B cell (primary cell): ENCODE data around the gene RAD51B. TPM values are rescaled to one million over a fixed set of nuclear protein-coding genes. Genes with fewer than 3 reads are reported as not detected.

Experiments
- ATAC-seq: fragments of 200-7000 bp; cut with Tn5 transposase; one replicate; pipeline ENCODE4 v1.10.0; 2021; ENCODE audit warnings: low read depth, mild to moderate bottlenecking, moderate number of reproducible peaks, moderate library complexity
- CTCF ChIA-PET: fragments of 350-600 bp; sonication (Branson Sonifier 250); formaldehyde crosslinking; loops from one replicate; lab custom pipeline; 2021; ENCODE audit warnings: antibody characterized with exemption, inconsistent platforms; lab: Charles Lee
- POLR2A ChIA-PET: fragments of 350-600 bp; sonication (Branson Sonifier 250); formaldehyde crosslinking; loops from one replicate; lab custom pipeline; 2021; ENCODE audit warnings: antibody characterized with exemption; lab: Charles Lee
- DNase-seq: peaks from one replicate; pipeline ENCODE4 v3.0.0; 2013
- H2AFZ ChIP-seq: 2 replicates; pipeline ENCODE4 v1.6.1; 2012; ENCODE audit warnings: mild to moderate bottlenecking, low read depth, low read length; ENCODE audit not compliant: insufficient read depth, poor library complexity, severe bottlenecking
- H3K27ac ChIP-seq, 2 donors: 1 replicate in 1 of 2; 2 replicates in 1 of 2; pipeline ENCODE4 v1.5.1; 2012 to 2013; ENCODE audit warnings: low read length in 2 of 2, mild to moderate bottlenecking in 2 of 2, moderate library complexity in 1 of 2
- H3K27me3 ChIP-seq, 4 experiments: fragments of 200-600 bp in 1 of 4; sonication (generic) in 1 of 4; replicated peaks in 1 of 4; 1 replicate in 2 of 4; 2 replicates in 2 of 4; pipeline versions ENCODE4 v1.6.1 to v1.7.0; 2013 to 2016; ENCODE audit warnings: low read length in 3 of 4, mild to moderate bottlenecking in 2 of 4, mixed read lengths in 1 of 4, moderate library complexity in 1 of 4; ENCODE audit not compliant: insufficient read depth in 4 of 4, control insufficient read depth in 3 of 4; ENCODE audit errors: control extremely low read depth in 1 of 4
- H3K36me3 ChIP-seq, 2 experiments: replicated peaks in 1 of 2; 1 replicate in 1 of 2; 2 replicates in 1 of 2; pipeline versions ENCODE4 v1.6.1 to v1.7.1; 2013; ENCODE audit warnings: low read length in 1 of 2; ENCODE audit not compliant: insufficient read depth in 2 of 2, control insufficient read depth in 1 of 2; ENCODE audit errors: control extremely low read depth in 1 of 2, extremely low read depth in 1 of 2
- H3K4me1 ChIP-seq, 2 donors: fragments of 200-600 bp in 1 of 2; sonication (generic) in 1 of 2; 1 replicate in 1 of 2; 2 replicates in 1 of 2; pipeline versions ENCODE4 v1.5.1 to v1.6.1; 2013 to 2017; ENCODE audit warnings: low read length in 2 of 2; ENCODE audit not compliant: control insufficient read depth in 2 of 2, insufficient read depth in 2 of 2
- H3K4me2 ChIP-seq: replicated peaks from 2 replicates; pipeline ENCODE3; 2012; ENCODE audit warnings: mild to moderate bottlenecking, low read depth, low read length; ENCODE audit not compliant: poor library complexity, severe bottlenecking
- H3K4me3 ChIP-seq, 5 experiments: fragments of 200-600 bp in 1 of 5; sonication (generic) in 1 of 5; 1 replicate in 3 of 5; 2 replicates in 2 of 5; pipeline versions ENCODE4 v1.5.1 to v1.7.0; 2011 to 2016; ENCODE audit warnings: low read length in 4 of 5, mild to moderate bottlenecking in 4 of 5, low read depth in 2 of 5, control low read depth in 1 of 5, moderate library complexity in 1 of 5; ENCODE audit not compliant: insufficient read depth in 1 of 5; ENCODE audit errors: control extremely low read depth in 1 of 5, extremely low read depth in 1 of 5
- H3K79me2 ChIP-seq: fragments of 200-600 bp; sonication (generic); one replicate; pipeline ENCODE4 v1.6.0; 2016; ENCODE audit warnings: low read length; ENCODE audit not compliant: control insufficient read depth, insufficient read depth
- H3K9ac ChIP-seq: fragments of 200-600 bp; sonication (generic); 2 replicates; pipeline ENCODE4 v1.6.1; 2017; ENCODE audit warnings: mild to moderate bottlenecking, low read length, moderate library complexity
- H3K9me3 ChIP-seq, 3 donors: one replicate each; pipeline versions ENCODE4 v1.6.1 to v1.7.1; 2013; ENCODE audit warnings: low read length in 2 of 3; ENCODE audit not compliant: control insufficient read depth in 2 of 3, insufficient read depth in 1 of 3; ENCODE audit errors: control extremely low read depth in 1 of 3
- H4K20me1 ChIP-seq: 2 replicates; pipeline ENCODE4 v1.6.0; 2012; ENCODE audit warnings: mild to moderate bottlenecking, low read length; ENCODE audit not compliant: insufficient read depth, control insufficient read depth, poor library complexity, severe bottlenecking
- H3K27ac Mint-ChIP-seq: one replicate; pipeline ENCODE4 v1.8.0; 2021; ENCODE audit warnings: mixed read lengths
- H3K27me3 Mint-ChIP-seq: one replicate; pipeline ENCODE4 v1.8.0; 2021; ENCODE audit warnings: mixed read lengths
- H3K4me1 Mint-ChIP-seq: one replicate; pipeline ENCODE4 v1.8.0; 2021; ENCODE audit warnings: mixed read lengths
- H3K4me3 Mint-ChIP-seq: one replicate; pipeline ENCODE4 v1.8.0; 2021; ENCODE audit warnings: mixed read lengths
- H3K9me3 Mint-ChIP-seq: one replicate; pipeline ENCODE4 v1.8.0; 2022; ENCODE audit warnings: mixed read lengths; ENCODE audit not compliant: insufficient read depth
- CTCF ChIP-seq: fragments of 200-600 bp; IDR thresholded peaks from one replicate; pipeline ENCODE4 v1.8.0; 2022; ENCODE audit warnings: antibody characterized with exemption, mild to moderate bottlenecking
- EZH2 ChIP-seq: IDR thresholded peaks from 2 replicates; pipeline ENCODE4 v1.6.1; 2012; ENCODE audit warnings: borderline replicate concordance, low read depth, mild to moderate bottlenecking, moderate library complexity, low read length; ENCODE audit not compliant: insufficient read depth, poor library complexity, severe bottlenecking
- WGBS: methylation state at CpG from one replicate; pipeline ENCODE4 v1.1.5; 2013; ENCODE audit warnings: missing lambda C conversion rate; ENCODE audit not compliant: insufficient coverage; 5-methylcytosine and 5-hydroxymethylcytosine counted together
- intact Hi-C: fragments of 100-400 bp; cut with micrococcal nuclease; formaldehyde crosslinking; loops from one replicate; pipeline ENCODE4 v1.10.0; 2022
- polyA plus RNA-seq: library from polyadenylated mRNA; depleted of rRNA; stranded (reverse); fragments of >200 nt; gene quantifications from 2 replicates; pipeline ENCODE4 v1.2.3, GENCODE V29; 2012
- total RNA-seq, 2 donors: library from RNA; stranded (reverse); fragments of 120-200 nt in 1 of 2; gene quantifications; 1 replicate in 1 of 2; 2 replicates in 1 of 2; pipeline versions ENCODE4 v1.2.3 to v1.2.4, GENCODE V29; 2013 to 2022

The RAD51B gene
- total and polyA plus RNA-seq, 2 donors (not counting 1 experiment from before 2014, with no cell fraction given), result 6.5 to 60.6 TPM

GRCh38 chr14:68211886-68212285, 392.3 kb downstream of the RAD51B start:
- Histone ChIP-seq H3K4me1 (peaks cover 32% of the 10 kb centered on the region in 2 donors), H3K9ac (no peak overlapping the region), H2AFZ (no peak overlapping the region), H3K4me3 (no peak overlapping the region), H3K4me2 (no peak overlapping the region), H3K36me3 (no peaks in the 10 kb centered on the region), H4K20me1 (no peaks in the 10 kb centered on the region), H3K9me3 (no peaks in the 10 kb centered on the region), H3K27ac (no peak overlapping the region), H3K79me2 (peaks cover 3% of the 10 kb centered on the region), H3K27me3 (no peaks in the 10 kb centered on the region)
- TF ChIP-seq CTCF (no peak), EZH2 (no peak)
- 94% methylated on average over 2 of the region's 2 CpGs for WGBS
- H3K9me3 Mint-ChIP-seq, result no peaks in the 10 kb centered on the region
- ChIA-PET POLR2A (no interaction called here), CTCF (no interaction called here)
- no peak overlapping the region for H3K4me3 Mint-ChIP-seq
- no peaks in the 10 kb centered on the region for H3K27me3 Mint-ChIP-seq
- intact Hi-C loops, result loop anchor here (2.0 to 10.0 kb wide), 2 partner anchors 267 to 395 kb away; partner anchors contain the start of gene ZFYVE26
- H3K27ac Mint-ChIP-seq, result no peak overlapping the region
- ATAC-seq (no peak), DNase-seq (no peak)
- peaks cover 47% of the 10 kb centered on the region for H3K4me1 Mint-ChIP-seq

GRCh38 chr14:68212361-68212760, 392.8 kb downstream of the RAD51B start:
- TF ChIP-seq CTCF, result no peak
- no peak for TF ChIP-seq EZH2
- Histone ChIP-seq H3K4me3 (no peak overlapping the region), H3K27ac (no peak overlapping the region), H3K27me3 (no peaks in the 10 kb centered on the region), H4K20me1 (no peaks in the 10 kb centered on the region), H2AFZ (no peak overlapping the region), H3K79me2 (peaks cover 3% of the 10 kb centered on the region), H3K4me2 (no peak overlapping the region), H3K9ac (no peak overlapping the region), H3K9me3 (no peaks in the 10 kb centered on the region), H3K36me3 (no peaks in the 10 kb centered on the region), H3K4me1 (peaks cover 32% of the 10 kb centered on the region in 2 donors)
- H3K27ac Mint-ChIP-seq, result no peak overlapping the region
- POLR2A ChIA-PET, result no interaction called here
- no peak for DNase-seq
- CTCF ChIA-PET, result interaction anchor here (1.0 to 1.3 kb wide), 3 partner anchors 16 to 632 kb away, joined by 3 read pairs; no protein-coding TSS in a partner anchor
- intact Hi-C loops, result loop anchor here (10.0 kb wide), 1 partner anchor 268 kb away; no protein-coding TSS in a partner anchor
- no peak overlapping the region for H3K4me3 Mint-ChIP-seq
- no peaks in the 10 kb centered on the region for H3K27me3 Mint-ChIP-seq
- no peaks in the 10 kb centered on the region for H3K9me3 Mint-ChIP-seq
- ATAC-seq, result no peak
- peaks cover 47% of the 10 kb centered on the region for H3K4me1 Mint-ChIP-seq
